CD4-positive, alpha-beta memory T cell (primary cell): ENCODE results near the gene ZBTB32. TPM values are rescaled to one million over a fixed set of nuclear protein-coding genes. Genes with fewer than 3 reads are reported as not detected.
"Not testable (repeated sequence)": the region's sequence is repeated elsewhere in the genome, so short reads cannot be mapped to it uniquely, and the experiment has no call there.

Source experiments
- CTCF ChIA-PET: fragments of 350-600 bp; sonication (Branson Sonifier 250); formaldehyde crosslinking; loops from one replicate; lab custom pipeline; 2021; ENCODE audit warnings: inconsistent platforms; ENCODE audit not compliant: partially characterized antibody; lab: Charles Lee
- POLR2A ChIA-PET: fragments of 350-600 bp; sonication (Branson Sonifier 250); formaldehyde crosslinking; loops from one replicate; lab custom pipeline; 2021; ENCODE audit not compliant: partially characterized antibody; lab: Charles Lee
- DNase-seq, 5 donors: peaks; one replicate each; pipeline versions ENCODE4 v3.0.0 to v3.0.0-alpha.2; 2020 to 2022; ENCODE audit warnings: mixed read lengths in 1 of 5
- H3K27ac ChIP-seq: one replicate; pipeline ENCODE4 v1.7.0; 2013; ENCODE audit warnings: low read depth, low read length
- H3K27me3 ChIP-seq: 2 replicates; pipeline ENCODE4 v1.7.0; 2013; ENCODE audit warnings: mild to moderate bottlenecking, low read length, moderate library complexity; ENCODE audit not compliant: insufficient read depth
- H3K36me3 ChIP-seq: 2 replicates; pipeline ENCODE4 v1.7.0; 2013; ENCODE audit warnings: mild to moderate bottlenecking, low read length, moderate library complexity; ENCODE audit not compliant: insufficient read depth
- H3K4me1 ChIP-seq: 2 replicates; pipeline ENCODE4 v1.7.0; 2013; ENCODE audit warnings: mild to moderate bottlenecking, low read length, moderate library complexity; ENCODE audit not compliant: insufficient read depth
- H3K4me3 ChIP-seq, 2 donors: one replicate each; pipeline ENCODE4 v1.7.0; 2013; ENCODE audit warnings: low read length in 2 of 2, mild to moderate bottlenecking in 1 of 2
- H3K9me3 ChIP-seq, 2 donors: one replicate each; pipeline ENCODE4 v1.7.0; 2013; ENCODE audit warnings: low read length in 2 of 2, control low read depth in 1 of 2; ENCODE audit not compliant: control insufficient read depth in 1 of 2
- H3K27ac Mint-ChIP-seq, 7 donors: one replicate each; pipeline ENCODE4 v1.8.0; 2020 to 2021; ENCODE audit warnings: mixed read lengths in 7 of 7, mild to moderate bottlenecking in 6 of 7, inconsistent platforms in 3 of 7, moderate library complexity in 3 of 7
- H3K27me3 Mint-ChIP-seq, 2 donors: one replicate each; pipeline ENCODE4 v1.8.0; 2020 to 2021; ENCODE audit warnings: mixed read lengths in 2 of 2
- H3K36me3 Mint-ChIP-seq, 2 donors: one replicate each; pipeline ENCODE4 v1.8.0; 2020 to 2021; ENCODE audit warnings: mixed read lengths in 2 of 2, inconsistent platforms in 1 of 2, mild to moderate bottlenecking in 1 of 2
- H3K4me1 Mint-ChIP-seq, 4 donors: one replicate each; pipeline ENCODE4 v1.8.0; 2020 to 2021; ENCODE audit warnings: mixed read lengths in 4 of 4, mild to moderate bottlenecking in 1 of 4
- H3K4me3 Mint-ChIP-seq, 8 donors: one replicate each; pipeline ENCODE4 v1.8.0; 2020 to 2021; ENCODE audit warnings: mixed read lengths in 8 of 8, mild to moderate bottlenecking in 7 of 8, moderate library complexity in 6 of 8, inconsistent platforms in 3 of 8
- H3K9me3 Mint-ChIP-seq, 8 donors: one replicate each; pipeline ENCODE4 v1.8.0; 2020 to 2021; ENCODE audit warnings: mixed read lengths in 8 of 8, mild to moderate bottlenecking in 5 of 8, inconsistent platforms in 3 of 8, moderate library complexity in 1 of 8
- intact Hi-C: fragments of 100-400 bp; cut with micrococcal nuclease; formaldehyde crosslinking; loops from one replicate; pipeline ENCODE4 v1.15.1; 2023
- polyA plus RNA-seq, 2 donors: library from polyadenylated mRNA; unstranded; fragments of 300-500 nt; fragmentation: Illumina TruSeq; gene quantifications; one replicate each; pipeline ENCODE4 v1.2.3, GENCODE V29; 2021
- total RNA-seq, 2 experiments: library from RNA; stranded (reverse); gene quantifications; one replicate each; pipeline ENCODE4 v1.2.3, GENCODE V29; 2021

The ZBTB32 gene
- total and polyA plus RNA-seq, 4 experiments from 2014 or later, result 0.45 to 0.50 (median 0.49) TPM; not detected in 1

DNA sequence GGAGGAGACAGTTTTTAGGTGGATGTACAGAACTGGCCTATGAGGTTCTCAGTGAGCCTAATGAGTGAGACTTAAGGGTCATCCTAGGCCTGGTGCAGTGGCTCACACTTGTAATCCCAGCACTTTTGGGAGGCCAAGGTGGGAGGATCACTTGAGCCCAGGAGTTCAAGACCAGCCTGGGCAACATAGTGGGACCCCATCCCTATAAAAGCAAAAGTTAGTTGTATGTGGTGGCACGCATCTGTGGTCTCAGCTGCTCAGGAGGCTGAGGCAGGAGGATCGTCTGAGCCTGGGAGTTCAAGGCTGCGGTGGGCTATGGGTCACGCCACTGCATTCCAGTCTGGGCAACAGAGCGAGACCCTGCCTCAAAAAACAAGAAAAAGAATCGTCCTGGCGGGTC is 19.8 kb downstream of the ZBTB32 start:
- H3K4me3 Mint-ChIP-seq, intact Hi-C loops, H3K27me3 Mint-ChIP-seq, H3K4me1 ChIP-seq, CTCF ChIA-PET, DNase-seq, H3K9me3 ChIP-seq, H3K27ac ChIP-seq, H3K27me3 ChIP-seq, H3K4me3 ChIP-seq, H3K9me3 Mint-ChIP-seq: not testable (repeated sequence)
- POLR2A ChIA-PET, result interaction anchor here (1.7 kb wide), 1 partner anchor 16 kb away, joined by 6 read pairs; no protein-coding TSS in a partner anchor
- Mint-ChIP-seq H3K27ac (peak overlapping the region in 3 of 7 donors; percentile 35 to 48 (median 36)), H3K4me1 (peaks cover 6 to 24% (median 8%) of the 10 kb centered on the region in 4 donors), H3K36me3 (peaks cover 41 to 68% of the 10 kb centered on the region in 2 donors)
- peaks cover 82% of the 10 kb centered on the region for H3K36me3 ChIP-seq

DNA sequence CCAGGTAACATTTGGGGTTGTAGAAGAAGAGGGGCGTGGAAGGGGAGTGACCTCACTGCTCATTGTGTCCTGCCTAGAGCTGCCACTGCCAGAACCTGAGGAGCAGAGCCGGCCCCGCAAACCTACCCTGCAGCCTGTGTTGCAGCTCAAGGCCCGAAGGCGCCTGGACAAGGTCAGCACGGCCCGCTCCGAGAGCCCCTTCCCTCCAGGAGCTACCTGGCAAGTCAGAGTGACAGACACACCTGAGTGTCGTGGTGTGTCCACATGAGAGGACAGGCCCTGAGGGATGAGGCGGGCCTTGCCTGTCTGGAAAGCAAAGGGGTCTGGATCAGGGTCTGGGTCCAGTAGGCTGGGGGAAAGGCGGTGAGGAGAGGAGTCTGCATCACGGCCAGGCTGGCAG is 20.2 kb downstream of the ZBTB32 start:
- no peak for DNase-seq
- Mint-ChIP-seq H3K4me3 (no peak overlapping the region), H3K27ac (no peak overlapping the region), H3K4me1 (peaks cover 1 to 19% (median 4%) of the 10 kb centered on the region in 4 donors), H3K36me3 (peaks cover 43 to 72% of the 10 kb centered on the region in 2 donors), H3K9me3 (no peaks in the 10 kb centered on the region), H3K27me3 (no peaks in the 10 kb centered on the region)
- intact Hi-C loops, result no loop called here
- Histone ChIP-seq H3K36me3 (peaks cover 87% of the 10 kb centered on the region), H3K4me1 (peaks cover 4% of the 10 kb centered on the region), H3K27me3 (no peaks in the 10 kb centered on the region), H3K4me3 (no peak overlapping the region), H3K27ac (no peak overlapping the region), H3K9me3 (no peaks in the 10 kb centered on the region)
- POLR2A ChIA-PET, result interaction anchor here (1.7 kb wide), 1 partner anchor 16 kb away, joined by 6 read pairs; no protein-coding TSS in a partner anchor
- CTCF ChIA-PET, result no interaction called here

DNA sequence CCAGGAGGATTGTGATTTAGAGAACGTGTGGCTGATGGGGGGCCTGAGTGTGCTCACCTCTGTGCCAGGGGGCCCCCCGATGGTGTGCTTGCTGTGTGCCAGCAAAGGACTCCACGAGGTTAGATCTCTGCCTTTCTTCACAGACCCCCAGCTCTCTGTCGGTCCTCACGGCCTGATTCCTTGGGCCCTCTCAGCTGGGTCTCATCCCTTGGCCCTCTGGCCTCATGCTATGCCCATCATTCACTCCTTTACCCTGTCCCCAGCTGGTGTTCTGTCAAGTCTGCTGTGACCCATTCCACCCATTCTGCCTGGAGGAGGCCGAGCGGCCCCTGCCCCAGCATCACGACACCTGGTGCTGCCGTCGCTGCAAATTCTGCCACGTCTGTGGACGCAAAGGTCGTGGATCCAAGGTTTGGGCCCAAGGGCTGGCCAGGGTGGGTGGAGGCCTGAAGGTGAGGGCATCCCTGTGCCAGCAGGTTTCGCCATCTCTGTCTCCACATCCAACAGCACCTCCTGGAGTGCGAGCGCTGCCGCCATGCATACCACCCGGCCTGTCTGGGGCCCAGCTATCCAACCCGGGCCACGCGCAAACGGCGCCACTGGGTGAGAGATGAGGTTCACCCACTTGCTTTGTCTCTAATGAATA is 21.0 kb downstream of the ZBTB32 start:
- ChIA-PET CTCF (no interaction called here), POLR2A (interaction anchor here (1.7 to 3.4 kb wide), 3 partner anchors 7 to 15 kb away, joined by 6 to 16 read pairs (median 11); partner anchors contain the start of gene KMT2B)
- Mint-ChIP-seq H3K4me1 (peaks cover 0 to 14% (median 1%) of the 10 kb centered on the region in 4 donors), H3K4me3 (no peak overlapping the region), H3K36me3 (peaks cover 47 to 78% of the 10 kb centered on the region in 2 donors), H3K27me3 (no peaks in the 10 kb centered on the region), H3K9me3 (no peaks in the 10 kb centered on the region), H3K27ac (peak overlapping the region in 3 of 7 donors; percentile 35 to 64 (median 41))
- Histone ChIP-seq H3K27me3 (no peaks in the 10 kb centered on the region), H3K27ac (no peak overlapping the region), H3K36me3 (peaks cover 91% of the 10 kb centered on the region), H3K9me3 (no peaks in the 10 kb centered on the region), H3K4me1 (no peaks in the 10 kb centered on the region), H3K4me3 (no peak overlapping the region)
- intact Hi-C loops, result no loop called here
- no peak for DNase-seq

DNA sequence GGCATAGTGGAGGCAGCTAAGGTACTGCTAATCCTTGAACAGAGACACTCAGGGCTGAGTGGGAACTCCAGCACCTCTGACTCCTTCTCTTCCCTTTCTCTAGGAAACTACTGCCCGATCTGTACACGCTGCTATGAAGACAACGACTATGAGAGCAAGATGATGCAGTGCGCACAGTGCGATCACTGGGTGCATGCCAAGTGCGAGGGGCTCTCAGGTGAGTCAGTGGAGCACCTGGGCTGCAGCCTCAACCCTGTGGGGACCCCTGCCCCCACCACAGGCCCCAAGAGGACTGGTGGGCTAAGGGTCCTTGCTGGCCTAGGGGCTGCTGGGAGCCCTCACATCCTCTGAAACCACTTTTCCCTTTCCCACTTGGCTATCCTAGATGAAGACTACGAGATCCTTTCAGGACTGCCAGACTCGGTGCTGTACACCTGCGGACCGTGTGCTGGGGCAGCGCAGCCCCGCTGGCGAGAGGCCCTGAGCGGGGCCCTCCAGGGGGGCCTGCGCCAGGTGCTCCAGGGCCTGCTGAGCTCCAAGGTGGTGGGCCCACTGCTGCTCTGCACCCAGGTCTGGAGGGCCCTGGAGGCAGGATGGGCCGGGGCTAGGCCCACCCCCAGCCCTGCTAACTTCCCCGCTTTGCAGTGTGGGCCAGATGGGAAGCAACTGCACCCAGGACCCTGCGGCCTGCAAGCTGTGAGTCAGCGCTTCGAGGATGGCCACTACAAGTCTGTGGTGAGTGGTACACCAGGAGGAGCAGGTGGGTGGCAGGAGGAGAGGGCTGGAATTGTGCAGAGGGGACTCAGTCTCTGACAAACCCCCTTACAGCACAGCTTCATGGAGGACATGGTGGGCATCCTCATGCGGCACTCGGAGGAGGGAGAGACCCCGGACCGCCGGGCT is 22.9 kb downstream of the ZBTB32 start:
- Mint-ChIP-seq H3K4me1 (peaks cover 0 to 3% (median 2%) of the 10 kb centered on the region in 4 donors), H3K27ac (no peak overlapping the region), H3K9me3 (no peaks in the 10 kb centered on the region), H3K27me3 (no peaks in the 10 kb centered on the region), H3K36me3 (peaks cover 58 to 83% of the 10 kb centered on the region in 2 donors), H3K4me3 (no peak overlapping the region)
- intact Hi-C loops, result no loop called here
- POLR2A ChIA-PET, result interaction anchor here (0.6 to 4.1 kb wide), 7 partner anchors 9 to 79 kb away, joined by 3 to 19 read pairs (median 5); partner anchors contain the start of genes COX6B1, IGFLR1, KMT2B and PSENEN
- Histone ChIP-seq H3K4me1 (no peaks in the 10 kb centered on the region), H3K36me3 (peaks cover 100% of the 10 kb centered on the region), H3K9me3 (no peaks in the 10 kb centered on the region), H3K27ac (no peak overlapping the region), H3K4me3 (no peak overlapping the region), H3K27me3 (no peaks in the 10 kb centered on the region)
- CTCF ChIA-PET, result interaction anchor here (0.9 to 1.4 kb wide), 4 partner anchors 10 to 15 kb away, joined by 3 to 4 read pairs (median 4); partner anchors contain the start of gene IGFLR1
- DNase-seq, result no peak

DNA sequence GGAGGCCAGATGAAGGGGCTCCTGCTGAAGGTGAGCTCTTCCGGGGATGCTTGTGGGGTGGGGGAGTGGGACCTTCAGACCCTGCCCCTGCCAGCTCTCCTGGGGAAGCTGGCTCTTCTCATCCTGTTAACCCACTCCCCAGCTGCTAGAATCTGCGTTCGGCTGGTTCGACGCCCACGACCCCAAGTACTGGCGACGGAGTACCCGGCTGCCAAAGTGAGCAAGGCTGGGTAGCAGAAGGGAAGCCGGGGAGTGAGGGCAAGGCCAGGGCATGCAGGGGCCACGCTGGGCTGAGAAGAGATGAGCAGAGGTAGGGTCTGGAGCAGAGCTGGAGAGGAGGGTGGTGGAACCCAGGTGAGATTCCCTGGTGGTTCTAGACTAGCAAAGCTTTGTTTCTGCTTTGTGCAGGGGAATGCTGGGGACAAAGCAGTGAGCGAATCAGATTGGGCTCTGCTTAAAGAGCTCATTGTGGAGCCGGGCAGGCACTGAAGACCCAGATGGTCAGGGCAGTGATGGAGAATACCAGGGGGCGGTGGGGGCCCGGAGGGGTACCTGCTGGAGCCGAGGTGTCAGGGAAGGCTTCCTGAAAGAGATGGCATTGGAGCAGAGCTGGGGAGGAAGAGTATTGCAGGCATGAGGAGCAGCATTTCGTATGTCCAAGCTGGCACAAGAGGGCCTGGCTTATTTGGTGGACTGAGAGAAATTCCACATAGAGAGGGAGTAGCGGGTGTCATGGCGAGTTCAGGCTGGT is 23.8 kb downstream of the ZBTB32 start:
- Histone ChIP-seq H3K27me3 (no peaks in the 10 kb centered on the region), H3K27ac (no peak overlapping the region), H3K4me3 (no peak overlapping the region), H3K4me1 (no peaks in the 10 kb centered on the region), H3K36me3 (peaks cover 95% of the 10 kb centered on the region), H3K9me3 (no peaks in the 10 kb centered on the region)
- no peak for DNase-seq
- Mint-ChIP-seq H3K9me3 (no peaks in the 10 kb centered on the region), H3K27ac (no peak overlapping the region), H3K4me3 (no peak overlapping the region), H3K27me3 (no peaks in the 10 kb centered on the region), H3K4me1 (peaks cover 0 to 3% (median 0%) of the 10 kb centered on the region in 4 donors), H3K36me3 (peaks cover 57 to 77% of the 10 kb centered on the region in 2 donors)
- ChIA-PET CTCF (interaction anchor here (0.9 to 1.3 kb wide), 3 partner anchors 9 to 14 kb away, joined by 3 to 4 read pairs (median 3); partner anchors contain the start of gene IGFLR1), POLR2A (interaction anchor here (0.6 to 4.1 kb wide), 6 partner anchors 9 to 80 kb away, joined by 3 to 19 read pairs (median 8); partner anchors contain the start of genes COX6B1, KMT2B, PSENEN and U2AF1L4)
- intact Hi-C loops, result no loop called here

DNA sequence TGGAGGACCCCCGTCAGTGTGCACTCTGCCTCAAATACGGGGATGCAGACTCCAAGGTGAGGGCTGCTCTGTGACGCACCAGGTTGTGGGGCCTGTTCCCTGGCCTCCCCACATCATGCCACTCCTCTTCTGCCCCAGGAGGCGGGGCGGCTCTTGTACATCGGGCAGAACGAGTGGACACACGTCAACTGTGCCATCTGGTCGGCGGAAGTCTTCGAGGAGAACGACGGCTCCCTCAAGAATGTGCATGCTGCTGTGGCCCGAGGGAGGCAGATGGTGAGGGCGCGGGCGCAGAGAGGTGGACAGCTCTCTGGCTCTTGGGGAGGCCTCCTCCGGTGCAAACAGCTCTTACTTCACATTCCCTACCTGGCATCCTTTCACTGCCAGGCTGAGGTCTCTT is 24.7 kb downstream of the ZBTB32 start:
- no peaks in the 10 kb centered on the region for H3K9me3 Mint-ChIP-seq
- peak overlapping the region in 1 of 7 donors; percentile 42 for H3K27ac Mint-ChIP-seq
- intact Hi-C loops, result no loop called here
- Histone ChIP-seq H3K4me3 (no peak overlapping the region), H3K9me3 (no peaks in the 10 kb centered on the region), H3K4me1 (no peaks in the 10 kb centered on the region), H3K27ac (no peak overlapping the region), H3K27me3 (no peaks in the 10 kb centered on the region), H3K36me3 (peaks cover 90% of the 10 kb centered on the region)
- no peaks in the 10 kb centered on the region for H3K27me3 Mint-ChIP-seq
- no peak for DNase-seq
- no peak overlapping the region for H3K4me3 Mint-ChIP-seq
- POLR2A ChIA-PET, result interaction anchor here (3.4 to 4.1 kb wide), 2 partner anchors 10 to 11 kb away, joined by 16 to 19 read pairs; partner anchors contain the start of gene KMT2B
- CTCF ChIA-PET, result interaction anchor here (1.3 kb wide), 1 partner anchor 13 kb away, joined by 3 read pairs; the partner anchor contains the start of gene IGFLR1
- H3K36me3 Mint-ChIP-seq, result peaks cover 53 to 74% of the 10 kb centered on the region in 2 donors
- peaks cover under 1 to 3% (median 2%) of the 10 kb centered on the region in 4 donors for H3K4me1 Mint-ChIP-seq
